Measurements from ENCODE around the gene PRXL2A.
A peak's percentile ranks its signal among the peaks of the same experiment; 100 is the strongest.

PRXL2A gene

DNA sequence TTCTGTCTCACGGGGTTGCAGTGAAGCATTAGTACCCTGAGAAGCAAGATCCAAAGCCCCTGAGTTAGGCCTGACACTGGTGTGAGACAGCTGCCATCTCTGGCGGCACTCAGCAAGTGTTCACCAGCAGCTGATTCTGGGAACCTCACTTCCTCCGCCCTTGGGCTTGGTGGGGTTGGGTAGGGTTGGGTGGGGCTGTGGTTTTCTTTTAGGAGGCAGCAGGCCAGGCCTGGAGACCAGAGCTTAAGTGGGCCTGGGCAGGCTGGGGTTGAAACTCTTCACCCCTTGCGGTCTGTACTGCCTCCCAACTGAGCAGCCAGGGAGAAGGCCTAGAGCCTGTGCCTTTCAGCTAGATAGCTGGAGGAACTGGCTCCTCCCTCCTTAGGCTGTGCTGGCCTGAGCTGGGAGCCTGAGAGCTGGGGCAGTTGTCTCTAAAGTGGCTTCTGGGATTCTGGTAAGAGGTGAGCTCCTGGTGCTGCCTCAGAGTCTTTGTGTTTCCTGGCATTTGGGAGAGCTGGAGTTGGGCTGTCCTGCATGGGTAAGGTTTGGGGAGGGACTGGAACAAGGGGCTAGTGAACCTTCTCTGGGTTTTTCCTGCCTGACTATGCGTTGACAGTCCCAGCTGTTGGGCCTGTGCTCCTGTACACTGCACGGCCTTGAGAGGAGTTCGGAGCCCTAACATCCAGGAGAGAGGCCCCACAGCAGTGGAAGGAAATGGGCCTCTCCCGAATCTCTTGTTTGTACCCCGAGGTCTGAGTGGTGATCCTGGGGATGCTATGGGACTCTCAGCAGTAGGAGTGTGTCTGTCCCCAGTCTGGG lies 50.9 kb downstream of the PRXL2A start:
- H3K27ac ChIP-seq = peak overlapping the region; percentile 99

DNA sequence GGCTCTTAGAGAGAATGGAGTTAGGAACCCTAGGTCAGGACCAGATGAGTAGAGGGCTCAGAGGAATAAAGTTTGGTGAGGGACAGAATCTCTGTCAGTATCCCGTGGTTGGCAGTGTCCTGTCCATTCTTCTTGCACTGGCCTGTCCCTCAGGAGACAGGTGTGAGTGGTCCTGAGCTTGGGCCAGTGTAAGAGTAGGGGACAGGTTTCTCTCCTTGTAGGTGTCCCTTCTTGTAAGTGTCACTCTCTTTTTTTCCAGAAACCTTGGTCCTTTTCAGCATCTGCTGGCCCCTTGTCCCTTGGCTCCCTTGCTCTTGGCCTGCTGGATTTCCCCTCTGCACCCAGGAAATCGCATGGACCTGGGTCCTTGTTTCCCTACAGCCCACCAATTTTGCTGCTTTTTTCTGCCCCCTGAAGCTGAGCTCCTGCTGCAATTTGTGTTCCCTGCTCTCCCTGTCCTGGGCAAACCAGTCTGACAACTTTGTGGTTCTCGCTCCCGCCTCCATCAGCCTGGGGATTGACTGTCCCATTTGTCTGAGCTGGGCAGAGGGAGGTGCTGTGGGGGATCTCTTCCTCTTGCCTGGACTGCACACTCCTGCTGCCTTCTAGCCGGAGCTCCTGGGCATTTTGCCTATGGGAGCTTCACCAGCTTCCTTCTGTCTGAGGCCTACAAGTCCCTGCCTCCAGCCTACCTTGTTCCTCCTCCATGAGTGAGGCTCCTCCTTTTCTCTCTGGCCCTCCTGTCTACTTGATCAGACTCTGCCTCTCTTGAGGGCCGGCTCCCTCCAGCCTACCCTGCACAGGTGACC lies 52.3 kb downstream of the PRXL2A start:
- DNase-seq (ENCODE audit: low read depth, low spot score) = peak; percentile 86
- H3K27ac ChIP-seq = peak overlapping the region; percentile 99

More for the DNA sequence above, 50.9 kb downstream of the PRXL2A start:
- DNase-seq (ENCODE audit: low read depth, low spot score) = no peak

DNA sequence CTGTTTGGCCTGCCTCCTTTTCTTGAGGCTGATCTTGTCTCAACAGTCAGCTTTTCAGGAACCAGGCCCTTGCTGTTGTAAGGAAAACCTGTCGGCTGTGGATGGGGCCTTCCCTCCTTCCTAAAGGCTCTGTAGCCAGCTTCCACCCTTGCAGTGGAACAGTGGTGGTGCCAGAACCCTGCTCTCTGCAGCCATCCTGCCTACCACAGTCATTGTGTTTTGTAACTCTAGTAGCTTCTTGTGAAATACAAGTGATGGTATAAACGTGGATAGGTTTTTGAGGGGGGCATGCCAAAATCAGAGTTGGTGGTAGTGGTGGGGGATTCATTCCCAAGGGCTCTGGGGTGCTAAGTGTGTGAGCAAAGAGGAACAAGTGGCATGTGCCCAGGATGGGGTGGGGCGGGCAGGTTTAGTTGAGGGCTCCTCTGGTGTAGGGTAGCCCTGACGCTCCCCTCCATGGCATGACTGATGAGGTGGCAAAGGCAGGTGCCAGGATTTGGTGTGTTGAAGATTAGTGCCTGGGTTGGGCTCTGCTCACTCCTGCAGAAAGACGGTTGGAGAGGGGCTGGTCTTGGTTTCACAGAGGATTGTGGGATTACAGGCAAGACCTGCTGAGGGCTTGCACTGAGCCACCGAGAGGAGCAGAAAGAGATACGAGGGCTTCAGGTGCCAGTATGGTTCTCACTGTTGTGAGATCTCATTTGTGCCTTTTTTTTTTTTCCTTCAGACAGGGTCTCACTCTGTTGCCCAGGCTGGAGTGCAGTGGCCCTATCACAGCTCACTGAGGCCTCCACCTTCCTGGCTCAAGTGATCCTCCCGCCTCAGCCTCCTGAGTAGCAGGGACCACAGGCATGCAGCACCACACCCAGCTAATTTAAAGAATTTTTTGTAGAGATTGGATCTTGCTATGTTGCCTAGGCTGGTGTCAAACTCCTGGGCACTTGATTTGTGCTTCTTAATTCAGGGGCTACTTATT lies 53.1 kb downstream of the PRXL2A start:
- no peak for DNase-seq (ENCODE audit: low read depth, low spot score)

DNA sequence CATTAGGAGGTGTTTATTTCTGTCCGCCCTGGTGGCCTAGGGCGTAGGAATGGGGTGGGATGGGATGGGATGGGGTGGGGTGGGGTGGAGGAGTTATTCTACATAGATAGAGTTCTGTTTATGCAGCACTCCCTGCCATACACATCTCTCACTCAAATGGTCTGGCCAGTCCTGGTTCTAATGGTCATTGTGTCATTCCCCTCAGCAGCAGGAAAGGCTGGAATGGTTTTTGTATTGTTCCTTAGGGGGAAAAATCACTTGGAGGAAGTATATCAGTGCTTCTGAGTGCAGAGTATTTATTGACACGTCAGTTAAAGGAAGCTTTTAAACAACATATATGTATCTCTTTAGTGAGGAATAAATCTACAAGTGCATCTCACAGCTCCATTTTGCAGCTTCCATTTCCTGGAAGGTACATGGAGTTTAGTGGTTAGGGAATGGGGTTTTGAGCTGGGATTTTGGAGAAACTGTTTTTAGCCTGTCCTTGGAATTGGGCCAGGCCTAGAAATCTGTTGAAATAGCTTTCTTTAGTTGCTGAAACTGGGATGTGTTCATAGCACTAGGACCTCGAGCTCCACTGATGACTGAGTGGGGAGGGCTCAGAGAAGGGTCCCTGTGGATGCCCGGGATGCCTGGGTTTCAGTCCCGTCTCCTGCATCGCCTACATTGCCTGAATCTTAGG lies 54.1 kb downstream of the PRXL2A start:
- H3K27ac ChIP-seq = peak overlapping the region; percentile 99
- DNase-seq (ENCODE audit: low read depth, low spot score) = no peak

More for the DNA sequence above, 53.1 kb downstream of the PRXL2A start:
- H3K27ac ChIP-seq = peak overlapping the region; percentile 99

DNA sequence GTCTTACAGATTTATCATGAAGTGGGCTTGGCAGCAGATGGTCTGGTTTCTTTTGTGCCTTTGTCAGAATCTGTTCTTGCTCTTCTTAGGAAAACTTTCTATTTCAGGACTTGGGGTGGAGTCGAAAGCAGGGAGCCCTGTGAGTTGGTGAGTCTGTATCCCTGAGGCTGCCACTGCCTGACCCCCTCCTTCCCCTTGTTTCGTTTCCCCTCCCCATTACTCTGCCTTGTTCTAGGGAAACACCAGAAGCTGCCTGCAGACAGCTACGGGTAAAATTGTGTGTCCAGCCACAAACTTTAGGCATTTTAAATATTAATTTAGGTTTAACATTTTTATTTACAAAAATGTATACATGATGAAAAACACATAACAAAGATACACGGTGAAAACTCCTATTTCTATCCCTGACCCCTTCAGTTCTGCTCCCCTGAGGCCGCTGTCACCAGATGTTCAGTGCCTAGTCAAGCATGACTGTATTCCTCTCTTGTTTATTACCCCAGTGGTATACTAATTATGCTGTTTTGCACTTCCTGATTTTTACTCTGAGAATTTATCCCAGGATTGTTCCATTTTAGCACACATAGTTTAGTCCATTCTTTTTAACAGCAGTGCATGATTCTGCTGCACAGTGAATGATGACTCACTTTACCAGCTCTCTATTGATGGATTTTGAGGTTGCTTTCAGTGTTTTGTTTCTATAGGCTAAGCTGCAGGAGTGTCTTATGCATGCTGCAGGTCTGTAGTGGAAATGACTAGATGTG lies 54.8 kb downstream of the PRXL2A start:
- H3K27ac ChIP-seq = peak overlapping the region; percentile 99
- no peak for DNase-seq (ENCODE audit: low read depth, low spot score)

DNA sequence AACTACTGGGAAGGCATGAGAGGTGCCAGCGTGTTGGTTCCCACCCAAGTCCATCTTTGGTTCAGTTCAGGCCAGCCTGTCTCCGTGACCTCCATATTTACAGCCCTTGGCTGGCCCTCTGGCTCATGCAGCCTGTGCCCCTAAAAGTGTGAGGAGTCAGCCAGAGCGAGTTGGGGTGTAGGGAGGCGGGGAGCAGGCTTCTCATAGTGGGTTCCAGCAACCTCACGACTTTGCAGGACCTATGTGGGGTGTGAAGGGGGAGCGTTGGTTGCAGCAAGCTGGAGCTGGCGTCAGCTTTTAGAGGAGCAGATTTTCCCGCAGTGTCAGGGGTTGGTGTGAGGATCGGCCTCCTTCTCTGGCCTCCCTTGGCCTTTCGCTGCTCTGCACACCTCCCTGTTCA lies 55.5 kb downstream of the PRXL2A start:
- peak overlapping the region; percentile 99 for H3K27ac ChIP-seq
- no peak for DNase-seq (ENCODE audit: low read depth, low spot score)

DNA sequence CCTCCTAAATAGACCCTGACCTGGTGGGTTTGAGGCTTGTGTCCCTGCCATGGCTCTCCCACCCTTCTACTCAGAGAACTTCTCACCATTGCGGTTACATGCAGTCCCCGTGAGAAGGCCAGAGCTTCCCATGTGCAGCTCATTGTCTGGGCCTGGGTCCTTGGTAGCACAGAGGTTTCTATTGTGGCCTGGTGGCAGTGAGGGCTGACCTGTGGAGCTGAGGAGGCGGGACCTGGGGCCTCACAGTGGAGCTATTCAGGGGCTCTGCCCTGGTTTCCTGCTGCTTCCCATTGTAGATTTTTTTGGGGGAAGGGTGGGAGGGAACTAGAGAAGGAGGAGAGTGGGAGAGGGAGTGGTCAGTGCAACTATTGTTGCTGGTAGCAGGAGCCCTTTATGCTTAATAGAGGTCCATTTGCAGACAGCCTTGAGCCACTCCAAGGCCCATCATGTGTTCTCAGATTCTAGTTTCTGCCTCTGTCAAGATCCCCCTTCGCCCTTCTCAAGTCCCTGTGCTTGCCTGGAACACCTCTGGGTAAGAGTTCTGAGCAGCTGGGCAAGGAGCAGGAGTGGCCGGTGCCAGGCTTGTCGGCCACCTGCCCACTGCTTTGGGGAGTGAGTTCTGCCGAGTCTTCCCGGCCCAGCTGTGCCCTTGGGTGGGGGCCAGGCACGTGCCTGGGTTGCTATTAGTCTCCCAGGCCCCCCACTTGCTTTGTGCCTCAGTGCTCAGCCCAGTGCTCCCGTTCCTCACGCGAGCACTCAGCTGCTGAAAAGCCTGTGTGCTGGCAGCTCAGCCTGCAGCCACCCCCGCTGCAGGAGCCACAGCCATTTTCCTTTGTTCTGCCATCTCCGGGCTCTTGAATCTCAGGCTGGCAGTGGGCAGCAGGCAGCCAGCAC lies 56.5 kb downstream of the PRXL2A start:
- peak overlapping the region; percentile 99 for H3K27ac ChIP-seq
- no peak for DNase-seq (ENCODE audit: low read depth, low spot score)

DNA sequence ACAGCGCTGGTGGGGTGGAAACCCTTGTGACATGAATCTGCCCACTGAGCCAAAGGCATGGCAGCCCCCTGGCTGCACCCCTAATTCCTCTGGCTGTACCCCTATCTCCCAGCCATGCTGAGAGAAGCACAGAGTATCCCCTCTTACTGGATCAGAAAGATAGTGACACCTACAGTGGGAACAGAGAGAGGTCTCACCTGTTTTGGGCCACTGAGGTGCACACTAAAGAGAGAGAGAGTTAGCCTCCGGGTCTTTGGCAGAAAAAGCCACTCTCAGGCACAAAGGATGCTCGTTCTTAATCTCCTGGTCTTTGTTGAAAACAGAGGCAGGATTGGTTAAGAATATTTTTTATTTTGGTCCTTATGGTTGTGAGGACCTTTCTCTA lies 57.1 kb downstream of the PRXL2A start:
- H3K27ac ChIP-seq = peak overlapping the region; percentile 99

DNA sequence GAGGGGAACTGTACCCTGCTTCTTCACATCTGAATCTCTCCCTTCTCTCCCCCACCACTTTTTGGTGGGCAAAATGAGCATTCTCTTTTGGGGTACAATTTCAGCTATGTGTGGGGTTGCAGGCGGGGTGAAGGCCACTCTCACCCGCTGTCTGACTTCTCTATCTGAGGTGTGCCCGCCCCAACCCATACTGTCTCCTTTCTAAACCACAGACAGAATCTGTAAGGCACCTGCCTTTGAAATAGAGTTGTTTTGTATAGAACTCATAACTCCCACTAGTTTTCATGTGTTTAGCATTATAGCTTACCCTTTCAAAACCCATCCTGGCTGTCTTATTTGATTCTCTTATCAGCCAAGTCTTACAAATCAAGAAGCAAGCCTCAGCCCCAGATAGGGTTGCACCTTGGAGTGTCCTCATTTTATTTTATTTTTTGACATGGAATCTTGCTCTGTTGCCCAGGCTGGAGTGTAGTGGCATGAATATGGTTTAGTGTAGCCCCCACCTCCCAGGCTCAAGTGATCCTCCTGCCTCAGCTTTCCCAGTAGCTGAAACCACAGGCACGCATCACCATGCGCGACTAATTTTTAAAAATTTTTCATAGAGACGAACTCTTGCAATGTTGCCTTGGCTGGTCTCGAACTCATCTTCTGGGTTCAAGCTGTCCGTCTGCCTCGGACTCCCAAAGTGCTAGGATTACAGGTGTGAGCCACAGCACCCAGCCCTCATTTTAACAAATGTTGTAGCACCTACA lies 57.7 kb downstream of the PRXL2A start:
- H3K27ac ChIP-seq = peak overlapping the region; percentile 99
- no peak for DNase-seq (ENCODE audit: low read depth, low spot score)

More for the DNA sequence above, 57.1 kb downstream of the PRXL2A start:
- no peak for DNase-seq (ENCODE audit: low read depth, low spot score)

DNA sequence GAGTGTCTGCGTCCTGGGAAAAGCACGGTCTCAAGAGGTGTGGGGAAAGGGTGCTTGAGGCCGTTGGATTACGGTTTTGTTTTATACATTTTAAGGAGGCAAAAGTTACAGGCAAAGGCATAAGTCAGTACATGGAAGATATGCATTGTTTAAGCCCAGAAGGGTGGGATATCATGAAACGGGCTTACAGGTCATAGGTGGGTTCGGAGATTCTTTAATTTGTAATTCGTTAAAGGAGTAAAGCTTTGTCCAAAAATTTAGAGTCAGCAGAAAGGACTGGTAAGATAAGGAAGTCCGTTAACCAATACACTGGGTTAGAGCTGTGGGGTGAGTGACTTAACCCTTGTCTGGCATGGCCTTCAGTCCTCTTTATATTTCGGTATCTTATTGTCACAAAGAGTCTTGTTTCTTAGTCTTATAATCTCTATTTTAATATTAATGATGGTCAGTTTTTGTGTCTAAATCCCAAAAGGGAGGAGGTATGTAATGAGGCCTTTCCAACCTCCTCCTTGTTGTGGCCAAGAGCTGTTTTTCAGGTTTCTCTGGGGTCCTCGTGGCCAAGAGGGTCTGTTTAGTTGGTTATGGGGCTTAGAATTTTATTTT lies 58.5 kb downstream of the PRXL2A start:
- no peak for DNase-seq (ENCODE audit: low read depth, low spot score)
- peak overlapping the region; percentile 99 for H3K27ac ChIP-seq

DNA sequence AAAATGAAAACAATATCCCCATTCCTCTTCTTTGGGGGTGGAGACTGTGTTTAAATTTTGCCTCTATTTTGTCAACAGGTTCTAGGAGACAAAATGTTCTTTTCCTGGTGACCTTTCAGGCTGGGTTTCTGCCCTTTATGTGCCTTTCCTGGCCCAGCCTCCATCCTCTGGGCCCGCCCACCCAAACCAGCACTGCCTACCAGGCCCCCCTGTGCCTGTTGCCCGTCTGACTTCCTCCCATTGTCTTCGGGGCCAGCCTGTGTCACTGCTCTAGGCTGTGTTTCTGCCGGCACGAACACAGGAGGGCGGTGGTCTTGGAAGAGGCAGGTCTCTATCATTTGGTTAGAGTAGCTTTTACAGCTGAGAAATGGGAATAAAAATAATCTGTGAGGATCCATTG lies 59.7 kb downstream of the PRXL2A start:
- no peak for DNase-seq (ENCODE audit: low read depth, low spot score)

DNA sequence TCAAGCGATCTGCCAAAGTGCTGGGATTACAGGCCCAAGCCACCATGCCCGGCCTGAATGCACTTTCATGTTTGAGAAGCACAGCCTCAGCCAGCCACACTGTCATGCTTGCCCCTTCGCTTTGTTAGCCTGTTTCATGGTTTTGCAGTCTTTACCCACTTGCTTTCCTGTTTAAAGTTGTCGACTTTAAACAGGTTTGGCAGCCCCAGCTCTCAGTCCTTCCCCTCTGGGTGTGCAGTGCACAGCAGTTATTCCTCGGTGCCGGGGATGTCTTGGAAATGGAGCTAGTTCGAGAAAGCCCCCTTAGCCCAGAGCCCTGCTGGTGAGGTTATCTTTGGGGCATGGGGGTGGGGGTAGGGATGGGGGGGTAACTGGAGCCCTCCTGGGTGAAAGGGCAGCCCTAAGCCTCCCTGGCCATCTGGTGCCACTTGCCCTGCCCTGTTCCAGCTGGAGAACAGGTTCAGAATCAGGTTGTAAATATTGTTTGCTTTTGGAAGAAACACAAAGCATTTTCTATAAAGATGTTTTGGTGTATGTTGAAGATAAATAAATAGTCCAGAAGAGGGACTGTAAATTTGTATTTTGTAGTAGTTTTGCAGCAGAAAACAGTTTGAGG lies 60.6 kb downstream of the PRXL2A start:
- no peak for DNase-seq (ENCODE audit: low read depth, low spot score)
- H3K27ac ChIP-seq = peak overlapping the region; percentile 99

More for the DNA sequence above, 59.7 kb downstream of the PRXL2A start:
- peak overlapping the region; percentile 99 for H3K27ac ChIP-seq

DNA sequence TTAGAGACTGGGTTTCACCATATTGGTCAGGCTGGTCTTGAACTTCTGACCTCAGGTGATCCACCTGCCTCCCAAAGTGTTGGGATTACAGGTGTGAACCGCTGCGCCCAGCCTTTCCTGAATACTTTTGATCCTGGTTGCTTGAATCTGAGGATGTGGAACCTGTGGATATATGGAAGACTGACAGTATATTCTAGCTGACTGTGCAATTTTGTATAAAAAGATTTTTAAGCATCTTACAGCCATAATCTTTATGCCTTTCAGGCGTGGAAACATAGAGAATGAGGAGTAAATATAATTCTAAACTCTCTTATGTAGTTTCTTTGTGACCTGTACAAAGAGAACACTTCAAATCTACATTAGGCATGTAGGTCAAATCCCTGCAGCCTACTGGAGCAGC lies 61.9 kb downstream of the PRXL2A start:
- peak overlapping the region; percentile 99 for H3K27ac ChIP-seq
- no peak for DNase-seq (ENCODE audit: low read depth, low spot score)

DNA sequence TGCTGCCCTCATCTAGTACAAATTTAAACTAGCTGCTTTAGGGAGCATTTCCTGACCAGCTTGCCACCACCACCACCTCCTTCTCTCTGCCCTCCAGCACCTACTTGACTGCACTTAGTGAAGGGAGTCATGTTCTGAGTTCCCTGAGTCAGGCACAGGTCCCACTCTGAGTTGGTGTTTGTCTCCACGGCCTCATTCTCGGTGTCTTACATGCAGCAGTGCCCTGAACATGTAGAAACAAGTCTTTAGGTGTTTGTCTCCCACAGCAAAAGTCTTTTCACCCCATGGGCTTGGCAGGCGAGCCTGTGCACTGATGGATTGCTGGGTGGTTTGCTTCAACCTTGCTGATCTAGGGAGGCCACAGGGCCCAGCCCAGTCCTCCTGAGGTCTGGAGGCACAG lies 62.6 kb downstream of the PRXL2A start:
- H3K27ac ChIP-seq = peak overlapping the region; percentile 99

DNA sequence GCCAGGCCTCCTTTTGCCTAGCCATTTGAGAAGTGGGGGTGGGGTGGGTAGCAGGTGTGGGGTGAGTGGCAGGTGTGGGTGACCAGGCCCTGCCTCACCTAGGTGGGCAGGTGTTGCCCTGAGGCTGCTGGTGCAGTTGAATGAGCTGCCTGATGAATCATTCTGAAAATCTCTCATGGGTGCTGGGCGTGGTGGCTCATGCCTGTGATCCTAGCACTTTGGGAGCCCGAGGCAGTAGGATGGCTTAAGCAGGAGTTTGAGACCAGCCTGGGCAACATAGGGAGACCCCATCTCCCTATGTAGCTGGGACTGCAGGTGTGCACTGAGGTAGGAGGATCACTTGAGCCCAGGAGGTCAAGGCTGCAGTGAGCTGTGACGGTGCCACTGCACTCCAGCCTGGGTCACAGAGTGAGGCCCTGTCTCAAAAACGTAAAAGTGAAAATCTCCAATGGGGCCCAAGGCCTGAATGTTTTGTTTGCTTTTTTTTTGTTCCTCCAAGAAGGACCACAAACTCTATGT lies 63.4 kb downstream of the PRXL2A start:
- H3K27ac ChIP-seq = peak overlapping the region; percentile 99
- peak; percentile 95 for DNase-seq (ENCODE audit: low read depth, low spot score)

More for the DNA sequence above, 62.6 kb downstream of the PRXL2A start:
- peak; percentile 92 for DNase-seq (ENCODE audit: low read depth, low spot score)
